Caki2 (cell line): ENCODE data around the gene PLA2G7. TPM values are rescaled to one million over a fixed set of nuclear protein-coding genes. Genes with fewer than 3 reads are reported as not detected.
A peak's percentile ranks its signal among the peaks of the same experiment; 100 is the strongest.
"Not testable (repeated sequence)": the region's sequence is repeated elsewhere in the genome, so short reads cannot be mapped to it uniquely, and the experiment has no call there.

Experiments
- DNase-seq: peaks from one replicate; pipeline ENCODE4 v3.0.0-alpha.2; 2015; ENCODE audit warnings: low read depth
- in situ Hi-C: cut with HindIII; loops from 2 replicates; pipeline ENCODE4 v1.10.0; 2016; ENCODE audit warnings: low sequenced_read_pairs, low pct_unique_long_range_greater_than_20kb, mixed read lengths
- total RNA-seq: library from RNA; depleted of rRNA; stranded (reverse); fragments of >200 nt; shearing (Covaris generic); gene quantifications from 2 replicates; pipeline ENCODE4 v1.2.3, GENCODE V29; 2014; ENCODE audit warnings: low replicate concordance; rRNA removed

The PLA2G7 gene
- 0.44 TPM in 1 of 2 replicates, not detected in the other for total RNA-seq

- in situ Hi-C loops, result no loop called here
- DNase-seq, result peak; percentile 18
Measured at GRCh38 chr6:46734867-46735719, at the start of gene PLA2G7. PLA2G7 (minus strand) TSS chr6:46735375; CDS start chr6:46722891, 12,484 bp downstream.

GRCh38 chr6:46784535-46784934 is 49.4 kb upstream of the PLA2G7 start:
- no peak for DNase-seq
- in situ Hi-C loops, result no loop called here

GRCh38 chr6:46781478-46782378 is 46.6 kb upstream of the PLA2G7 start:
- peak; percentile 33 for DNase-seq
- in situ Hi-C loops, result no loop called here

- in situ Hi-C loops, result no loop called here
- no peak for DNase-seq
Measured at GRCh38 chr6:46777476-46778346, 42.5 kb upstream of the PLA2G7 start.

GRCh38 chr6:46776070-46776712 is 41.0 kb upstream of the PLA2G7 start:
- in situ Hi-C loops, result no loop called here
- no peak for DNase-seq

GRCh38 chr6:46774736-46775135 is 39.6 kb upstream of the PLA2G7 start:
- DNase-seq, in situ Hi-C loops: not testable (repeated sequence)

- in situ Hi-C loops, result no loop called here
- DNase-seq, result no peak
Measured at GRCh38 chr6:46773201-46773855, 38.2 kb upstream of the PLA2G7 start.

- no peak for DNase-seq
- in situ Hi-C loops, result no loop called here
Measured at GRCh38 chr6:46772762-46773161, 37.6 kb upstream of the PLA2G7 start.

GRCh38 chr6:46772016-46772415 is 36.8 kb upstream of the PLA2G7 start:
- in situ Hi-C loops, result no loop called here
- DNase-seq, result no peak

- in situ Hi-C loops, result no loop called here
- no peak for DNase-seq
Measured at GRCh38 chr6:46764961-46765360, 29.8 kb upstream of the PLA2G7 start.

- in situ Hi-C loops, DNase-seq: not testable (repeated sequence)
Measured at GRCh38 chr6:46764280-46764679, 29.1 kb upstream of the PLA2G7 start.

GRCh38 chr6:46763466-46763865 is 28.3 kb upstream of the PLA2G7 start:
- no peak for DNase-seq

GRCh38 chr6:46760925-46761324 is 25.8 kb upstream of the PLA2G7 start:
- no peak for DNase-seq
- in situ Hi-C loops, result no loop called here

More at GRCh38 chr6:46763466-46763865, 28.3 kb upstream of the PLA2G7 start:
- in situ Hi-C loops, result no loop called here

GRCh38 chr6:46758960-46759753 is 24.0 kb upstream of the PLA2G7 start:
- in situ Hi-C loops, result no loop called here
- no peak for DNase-seq

- in situ Hi-C loops, result no loop called here
- DNase-seq, result no peak
Measured at GRCh38 chr6:46757214-46757596, 22.0 kb upstream of the PLA2G7 start.

GRCh38 chr6:46756469-46757213 is 21.5 kb upstream of the PLA2G7 start:
- no peak for DNase-seq
- in situ Hi-C loops, result no loop called here
